PC-9 (cell line): ENCODE results near the gene CLTRN. TPM values are rescaled to one million over a fixed set of nuclear protein-coding genes. Genes with fewer than 3 reads are reported as not detected.

ENCODE experiments used
- BruUV-seq: library from RNA; stranded (reverse); fragments of 400-500 nt; replicated peaks from 2 replicates; lab custom pipeline; 2021; lab: Mats Ljungman, UMichigan
- CTCF ChIA-PET: fragments of 300-600 bp; sonication (Branson Sonifier 250); formaldehyde crosslinking; loops from one replicate; lab custom pipeline; 2022; ENCODE audit warnings: antibody characterized with exemption; lab: Charles Lee
- POLR2A ChIA-PET: fragments of 300-600 bp; sonication (Branson Sonifier 250); formaldehyde crosslinking; loops from one replicate; lab custom pipeline; 2022; ENCODE audit warnings: antibody characterized with exemption; ENCODE audit not compliant: unreplicated experiment; lab: Charles Lee
- DNase-seq, 2 experiments: peaks; one replicate each; pipeline versions ENCODE4 v3.0.0 to v3.0.0-alpha.2; 2015 to 2022; ENCODE audit warnings: mixed read lengths in 1 of 2
- H2AFZ ChIP-seq: fragments of 200-600 bp; sonication (generic); 2 replicates; pipeline ENCODE4 v1.8.1; 2017; ENCODE audit warnings: antibody characterized with exemption
- H3F3A ChIP-seq: fragments of 200-600 bp; sonication (generic); 2 replicates; pipeline ENCODE4 v1.8.1; 2017; ENCODE audit warnings: antibody characterized with exemption, mild to moderate bottlenecking, low read depth; ENCODE audit not compliant: insufficient read depth
- H3K27ac ChIP-seq: fragments of 200-600 bp; sonication (generic); 2 replicates; pipeline ENCODE4 v1.6.1; 2016; ENCODE audit warnings: mixed run types
- H3K27me3 ChIP-seq: fragments of 200-600 bp; sonication (generic); 2 replicates; pipeline ENCODE4 v1.6.1; 2016; ENCODE audit warnings: low read depth, mixed run types; ENCODE audit not compliant: insufficient read depth
- H3K36me3 ChIP-seq: fragments of 200-600 bp; sonication (generic); 2 replicates; pipeline ENCODE4 v1.6.1; 2016; ENCODE audit warnings: low read depth, mixed run types
- H3K4me1 ChIP-seq: fragments of 200-600 bp; sonication (generic); replicated peaks from 2 replicates; pipeline ENCODE4 v1.6.1; 2016; ENCODE audit warnings: mixed run types; ENCODE audit not compliant: insufficient read depth
- H3K4me2 ChIP-seq: fragments of 200-600 bp; sonication (generic); 2 replicates; pipeline ENCODE4 v1.6.1; 2017; ENCODE audit warnings: mixed run types
- H3K4me3 ChIP-seq: fragments of 200-600 bp; sonication (generic); 2 replicates; pipeline ENCODE4 v1.6.1; 2016; ENCODE audit warnings: mixed run types
- H3K79me2 ChIP-seq: fragments of 200-600 bp; sonication (generic); 2 replicates; pipeline ENCODE4 v1.6.1; 2017; ENCODE audit warnings: low read depth, mixed run types
- H3K9me2 ChIP-seq: fragments of 200-600 bp; sonication (generic); 2 replicates; pipeline ENCODE4 v1.8.1; 2017; ENCODE audit warnings: mild to moderate bottlenecking; ENCODE audit not compliant: insufficient read depth
- H3K9me3 ChIP-seq: fragments of 200-600 bp; sonication (generic); 2 replicates; pipeline ENCODE4 v1.8.1; 2016; ENCODE audit warnings: low read depth; ENCODE audit not compliant: insufficient read depth
- H4K20me1 ChIP-seq: fragments of 200-600 bp; sonication (generic); 2 replicates; pipeline ENCODE4 v1.8.1; 2017; ENCODE audit not compliant: insufficient read depth
- CTCF ChIP-seq: fragments of 200-600 bp; sonication (generic); conservative IDR thresholded peaks from 2 replicates; pipeline ENCODE4 v1.6.1; 2017; ENCODE audit warnings: mixed run types, antibody characterized with exemption, mild to moderate bottlenecking, moderate library complexity
- EZH2 ChIP-seq: fragments of 200-600 bp; sonication (generic); IDR thresholded peaks from 2 replicates; pipeline ENCODE4 v1.8.0; 2017; ENCODE audit warnings: antibody characterized with exemption, low read depth
- intact Hi-C: fragments of 100-400 bp; cut with micrococcal nuclease; formaldehyde crosslinking; loops from one replicate; pipeline ENCODE4 v1.10.0; 2022; ENCODE audit not compliant: unreplicated experiment
- total RNA-seq: library from RNA; stranded (reverse); gene quantifications from 2 replicates; pipeline ENCODE4 v1.2.3, GENCODE V29; 2021

Gene CLTRN
- total RNA-seq, 1 experiment from 2014 or later = 2.7 TPM

- H3K4me1 ChIP-seq = peaks cover 21% of the 10 kb centered on the region
- H3K4me3 ChIP-seq = peak overlapping the region; percentile 78
- no peak for TF ChIP-seq EZH2
- no peak for TF ChIP-seq CTCF
- no peaks in the 10 kb centered on the region for H3K27me3 ChIP-seq
- H3K9me2 ChIP-seq = no peaks in the 10 kb centered on the region
- intact Hi-C loops = loop anchor here (10.0 kb wide), 1 partner anchor 342 kb away; the partner anchor contains the start of gene PIGA
- CTCF ChIA-PET = no interaction called here
- no peak overlapping the region for H2AFZ ChIP-seq
- H3K4me2 ChIP-seq = peak overlapping the region; percentile 77
- H3F3A ChIP-seq = peaks cover 6% of the 10 kb centered on the region; the same call in 1 of the 2 replicates
- H4K20me1 ChIP-seq = peaks cover 9% of the 10 kb centered on the region; the same call in 1 of the 2 replicates
- no peak overlapping the region for H3K27ac ChIP-seq
- no TSS peak for BruUV-seq
- peaks cover 9% of the 10 kb centered on the region; the same call in 1 of the 2 replicates for H3K36me3 ChIP-seq
- DNase-seq = no peak
- peaks cover 55% of the 10 kb centered on the region for H3K79me2 ChIP-seq
- no peaks in the 10 kb centered on the region for H3K9me3 ChIP-seq
- POLR2A ChIA-PET = interaction anchor here (0.5 kb wide), 1 partner anchor 68 kb away, joined by 3 read pairs; no protein-coding TSS in a partner anchor
Observed at GRCh38 chrX:15676886-15677285, 12.3 kb upstream of the CLTRN start.

- peaks cover 47% of the 10 kb centered on the region for H3K79me2 ChIP-seq
Observed at GRCh38 chrX:15675490-15675921, 10.9 kb upstream of the CLTRN start.

More at GRCh38 chrX:15675490-15675921, 10.9 kb upstream of the CLTRN start:
- intact Hi-C loops = loop anchor here (1.0 to 10.0 kb wide), 4 partner anchors 77 to 341 kb away; partner anchors contain the start of genes PIGA and PIR
- Histone ChIP-seq H2AFZ (peak overlapping the region; percentile 74), H3K4me2 (peak overlapping the region; percentile 77), H3K4me3 (peak overlapping the region; percentile 78), H3K9me2 (no peaks in the 10 kb centered on the region), H3K4me1 (peaks cover 21% of the 10 kb centered on the region), H3K36me3 (peaks cover 5% of the 10 kb centered on the region; the same call in 1 of the 2 replicates), H3K27me3 (no peaks in the 10 kb centered on the region), H3K9me3 (no peaks in the 10 kb centered on the region), H3F3A (peaks cover 6% of the 10 kb centered on the region; the same call in 1 of the 2 replicates), H4K20me1 (peaks cover 9% of the 10 kb centered on the region; the same call in 1 of the 2 replicates), H3K27ac (peak overlapping the region; percentile 95)
- peak; percentile 79 to 84 for DNase-seq
- TF ChIP-seq EZH2 (no peak), CTCF (no peak)
- no TSS peak for BruUV-seq
- CTCF ChIA-PET = no interaction called here
- POLR2A ChIA-PET = interaction anchor here (0.6 kb wide), 1 partner anchor 19 kb away, joined by 4 read pairs; no protein-coding TSS in a partner anchor
